ENCODE data around the gene MYH6.

DNA sequence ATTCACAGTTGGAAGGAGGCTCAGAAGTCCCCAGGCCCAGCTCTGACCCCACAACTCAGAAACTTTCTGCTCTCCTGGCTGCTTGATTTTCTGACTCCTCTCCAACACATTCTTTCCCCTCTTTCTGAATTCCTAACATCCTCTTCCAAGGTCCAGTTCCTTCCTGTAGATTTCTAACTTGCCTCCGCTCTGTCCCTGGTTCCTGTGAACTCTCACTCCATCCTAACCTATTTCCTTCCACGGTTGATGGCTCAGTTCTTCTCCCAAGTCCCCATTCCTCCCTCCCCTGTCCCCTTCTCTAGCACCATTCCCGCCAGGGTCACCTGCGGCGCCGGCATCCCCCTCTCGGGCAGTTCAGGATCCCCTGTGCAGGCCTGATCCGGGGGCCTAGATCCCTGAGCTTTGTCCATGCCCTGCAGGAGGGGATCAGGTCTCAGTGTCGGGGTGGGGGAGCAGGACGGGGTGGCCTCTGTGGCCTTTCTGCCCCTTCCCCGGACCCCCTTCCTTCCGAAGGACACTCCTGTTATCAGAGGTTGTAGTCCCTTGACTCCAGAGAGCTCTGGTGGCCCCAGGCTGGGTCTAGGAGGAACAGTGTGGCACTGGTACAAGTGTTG is 49.4 kb downstream of the MYH6 start:
- TF ChIP-seq, protein P1, sequence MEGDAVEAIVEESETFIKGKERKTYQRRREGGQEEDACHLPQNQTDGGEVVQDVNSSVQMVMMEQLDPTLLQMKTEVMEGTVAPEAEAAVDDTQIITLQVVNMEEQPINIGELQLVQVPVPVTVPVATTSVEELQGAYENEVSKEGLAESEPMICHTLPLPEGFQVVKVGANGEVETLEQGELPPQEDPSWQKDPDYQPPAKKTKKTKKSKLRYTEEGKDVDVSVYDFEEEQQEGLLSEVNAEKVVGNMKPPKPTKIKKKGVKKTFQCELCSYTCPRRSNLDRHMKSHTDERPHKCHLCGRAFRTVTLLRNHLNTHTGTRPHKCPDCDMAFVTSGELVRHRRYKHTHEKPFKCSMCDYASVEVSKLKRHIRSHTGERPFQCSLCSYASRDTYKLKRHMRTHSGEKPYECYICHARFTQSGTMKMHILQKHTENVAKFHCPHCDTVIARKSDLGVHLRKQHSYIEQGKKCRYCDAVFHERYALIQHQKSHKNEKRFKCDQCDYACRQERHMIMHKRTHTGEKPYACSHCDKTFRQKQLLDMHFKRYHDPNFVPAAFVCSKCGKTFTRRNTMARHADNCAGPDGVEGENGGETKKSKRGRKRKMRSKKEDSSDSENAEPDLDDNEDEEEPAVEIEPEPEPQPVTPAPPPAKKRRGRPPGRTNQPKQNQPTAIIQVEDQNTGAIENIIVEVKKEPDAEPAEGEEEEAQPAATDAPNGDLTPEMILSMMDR (IDR thresholded peaks at IDR 0.05): no peak
- TF ChIP-seq, protein P2, sequence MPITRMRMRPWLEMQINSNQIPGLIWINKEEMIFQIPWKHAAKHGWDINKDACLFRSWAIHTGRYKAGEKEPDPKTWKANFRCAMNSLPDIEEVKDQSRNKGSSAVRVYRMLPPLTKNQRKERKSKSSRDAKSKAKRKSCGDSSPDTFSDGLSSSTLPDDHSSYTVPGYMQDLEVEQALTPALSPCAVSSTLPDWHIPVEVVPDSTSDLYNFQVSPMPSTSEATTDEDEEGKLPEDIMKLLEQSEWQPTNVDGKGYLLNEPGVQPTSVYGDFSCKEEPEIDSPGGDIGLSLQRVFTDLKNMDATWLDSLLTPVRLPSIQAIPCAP (CRISPR knock-in tag; IDR thresholded peaks at IDR 0.05): no peak
- TF ChIP-seq, protein P3, sequence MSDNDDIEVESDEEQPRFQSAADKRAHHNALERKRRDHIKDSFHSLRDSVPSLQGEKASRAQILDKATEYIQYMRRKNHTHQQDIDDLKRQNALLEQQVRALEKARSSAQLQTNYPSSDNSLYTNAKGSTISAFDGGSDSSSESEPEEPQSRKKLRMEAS (CRISPR knock-in tag; IDR thresholded peaks at IDR 0.05): no peak
- no peak for TF ChIP-seq ESRRA (CRISPR knock-in tag; IDR thresholded peaks at IDR 0.05; ENCODE audit: borderline replicate concordance)
- no peak for TF ChIP-seq JUN (CRISPR knock-in tag; IDR thresholded peaks at IDR 0.05)
- no peak for TF ChIP-seq ZNF138 (CRISPR knock-in tag; conservative IDR thresholded peaks at IDR 0.05)
- TF ChIP-seq, protein P4, sequence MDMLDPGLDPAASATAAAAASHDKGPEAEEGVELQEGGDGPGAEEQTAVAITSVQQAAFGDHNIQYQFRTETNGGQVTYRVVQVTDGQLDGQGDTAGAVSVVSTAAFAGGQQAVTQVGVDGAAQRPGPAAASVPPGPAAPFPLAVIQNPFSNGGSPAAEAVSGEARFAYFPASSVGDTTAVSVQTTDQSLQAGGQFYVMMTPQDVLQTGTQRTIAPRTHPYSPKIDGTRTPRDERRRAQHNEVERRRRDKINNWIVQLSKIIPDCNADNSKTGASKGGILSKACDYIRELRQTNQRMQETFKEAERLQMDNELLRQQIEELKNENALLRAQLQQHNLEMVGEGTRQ (CRISPR knock-in tag; IDR thresholded peaks at IDR 0.05): no peak
- TF ChIP-seq ETV6 (CRISPR knock-in tag; IDR thresholded peaks at IDR 0.05): no peak
